ENCODE measurements around the gene OR2W1. TPM values are rescaled to one million over a fixed set of nuclear protein-coding genes. Genes with fewer than 3 reads are reported as not detected.

OR2W1 gene
- total RNA-seq, 2 experiments from 2014 or later, result not detected

DNA sequence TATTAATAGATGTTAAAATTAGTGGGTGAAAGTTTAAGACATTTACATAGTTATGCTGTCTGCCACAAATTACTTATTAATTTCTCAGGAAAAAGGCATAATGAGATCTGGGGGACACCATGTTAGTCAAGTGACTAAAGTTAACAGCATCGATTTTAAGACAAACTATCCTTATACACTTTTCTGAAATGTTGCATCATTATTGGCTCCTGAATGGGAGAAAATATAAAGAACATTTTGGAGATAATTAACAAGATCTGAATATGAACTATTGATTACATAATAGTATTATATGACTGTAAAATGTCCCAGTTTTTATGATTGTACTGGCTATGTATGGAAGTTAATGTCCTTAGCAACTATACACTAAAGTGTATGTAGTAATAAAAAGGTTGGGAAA is 34.2 kb upstream of the OR2W1 start:
- Mint-ChIP-seq H3K27ac (no peak overlapping the region), H3K4me1 (ENCODE audit: low read depth) (no peaks in the 10 kb centered on the region), H3K4me3 (no peak overlapping the region), H3K9me3 (no peaks in the 10 kb centered on the region), H3K27me3 (peaks cover 5% of the 10 kb centered on the region), H3K36me3 (ENCODE audit: low read depth) (no peaks in the 10 kb centered on the region)
- DNase-seq (no peak), ATAC-seq (no peak)
- TF ChIP-seq, protein P1, sequence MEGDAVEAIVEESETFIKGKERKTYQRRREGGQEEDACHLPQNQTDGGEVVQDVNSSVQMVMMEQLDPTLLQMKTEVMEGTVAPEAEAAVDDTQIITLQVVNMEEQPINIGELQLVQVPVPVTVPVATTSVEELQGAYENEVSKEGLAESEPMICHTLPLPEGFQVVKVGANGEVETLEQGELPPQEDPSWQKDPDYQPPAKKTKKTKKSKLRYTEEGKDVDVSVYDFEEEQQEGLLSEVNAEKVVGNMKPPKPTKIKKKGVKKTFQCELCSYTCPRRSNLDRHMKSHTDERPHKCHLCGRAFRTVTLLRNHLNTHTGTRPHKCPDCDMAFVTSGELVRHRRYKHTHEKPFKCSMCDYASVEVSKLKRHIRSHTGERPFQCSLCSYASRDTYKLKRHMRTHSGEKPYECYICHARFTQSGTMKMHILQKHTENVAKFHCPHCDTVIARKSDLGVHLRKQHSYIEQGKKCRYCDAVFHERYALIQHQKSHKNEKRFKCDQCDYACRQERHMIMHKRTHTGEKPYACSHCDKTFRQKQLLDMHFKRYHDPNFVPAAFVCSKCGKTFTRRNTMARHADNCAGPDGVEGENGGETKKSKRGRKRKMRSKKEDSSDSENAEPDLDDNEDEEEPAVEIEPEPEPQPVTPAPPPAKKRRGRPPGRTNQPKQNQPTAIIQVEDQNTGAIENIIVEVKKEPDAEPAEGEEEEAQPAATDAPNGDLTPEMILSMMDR (IDR thresholded peaks at IDR 0.05), result no peak
- CTCF ChIA-PET, result no interaction called here
- intact Hi-C loops (cut with micrococcal nuclease), result no loop called here
- POLR2A ChIA-PET, result no interaction called here

DNA sequence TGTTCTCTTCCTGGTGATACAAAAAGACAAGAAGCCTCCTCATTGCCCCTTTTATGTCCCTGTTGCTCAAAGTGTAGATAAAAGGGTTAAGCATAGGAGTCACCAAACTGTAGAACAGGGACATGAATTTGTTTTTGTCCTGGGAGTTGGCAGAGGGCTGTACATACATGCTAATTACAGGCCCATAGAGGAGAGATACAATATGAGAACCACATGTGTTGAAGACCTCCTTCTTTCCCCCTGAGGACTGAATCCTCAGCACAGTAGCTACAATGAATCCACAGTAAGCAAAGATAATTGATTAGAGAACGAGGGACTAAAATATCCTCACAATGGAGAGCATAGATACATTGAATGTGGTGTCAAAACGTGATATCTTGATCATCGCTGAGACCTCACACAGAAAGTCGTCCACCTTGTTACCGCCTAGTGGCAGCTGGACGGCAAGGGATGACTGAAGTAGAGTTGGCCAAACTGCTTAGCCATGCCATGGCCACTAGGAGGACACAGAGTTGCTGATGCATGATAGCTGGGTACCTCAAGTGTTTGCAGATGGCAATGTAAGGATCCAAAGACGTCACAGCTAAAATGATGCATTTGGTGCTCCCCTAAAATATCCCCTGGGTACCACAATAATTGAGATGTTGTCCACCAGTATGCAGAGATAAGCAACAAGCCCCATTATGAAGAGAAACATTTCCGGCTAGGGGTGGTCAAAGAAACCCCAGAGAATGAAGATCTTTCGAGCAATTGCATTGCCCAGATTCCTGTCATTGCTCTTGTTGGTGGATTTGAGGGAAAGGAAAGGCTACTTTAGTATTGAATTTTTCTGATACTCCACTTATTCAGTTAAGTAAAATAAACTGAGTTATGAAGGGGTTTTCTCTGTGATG is 27.1 kb upstream of the OR2W1 start:
- H3K27me3 Mint-ChIP-seq, result peaks cover 35% of the 10 kb centered on the region
- POLR2A ChIA-PET, result no interaction called here
- no peak for ATAC-seq
- TF ChIP-seq, protein P1 (IDR thresholded peaks at IDR 0.05), result peak; percentile 50
- no peak overlapping the region for H3K27ac Mint-ChIP-seq
- DNase-seq, result peak; percentile 25
- CTCF ChIA-PET, result interaction anchor here (0.8 to 1.6 kb wide), 2 partner anchors 38 to 41 kb away, joined by 3 read pairs; no protein-coding TSS in a partner anchor
- H3K36me3 Mint-ChIP-seq (ENCODE audit: low read depth), result no peaks in the 10 kb centered on the region
- peaks cover 3% of the 10 kb centered on the region for H3K9me3 Mint-ChIP-seq
- intact Hi-C loops (cut with micrococcal nuclease), result no loop called here
- H3K4me1 Mint-ChIP-seq (ENCODE audit: low read depth), result no peaks in the 10 kb centered on the region
- no peak overlapping the region for H3K4me3 Mint-ChIP-seq

DNA sequence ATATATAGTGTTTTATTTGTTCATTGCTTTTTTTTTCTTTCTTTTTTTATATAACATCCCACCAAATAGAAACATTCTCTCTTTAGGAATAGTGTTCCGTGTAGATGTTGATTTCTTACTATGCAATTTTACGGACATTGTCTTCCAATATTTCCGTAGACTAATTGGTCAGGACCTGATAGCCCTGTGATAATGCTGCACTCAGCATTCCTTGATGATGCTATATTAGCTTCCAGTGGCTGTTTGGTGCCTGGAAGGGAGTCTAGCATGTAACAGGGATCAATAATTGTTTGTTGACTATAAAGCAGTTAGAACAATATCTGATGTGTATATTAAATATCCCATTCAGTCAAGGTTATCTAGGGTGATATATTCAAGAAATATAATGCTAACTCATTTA is 6.7 kb upstream of the OR2W1 start:
- no peak overlapping the region for H3K27ac Mint-ChIP-seq
- CTCF ChIA-PET, result no interaction called here
- POLR2A ChIA-PET, result no interaction called here
- TF ChIP-seq, protein P1 (IDR thresholded peaks at IDR 0.05), result no peak
- no peaks in the 10 kb centered on the region for H3K36me3 Mint-ChIP-seq (ENCODE audit: low read depth)
- H3K4me3 Mint-ChIP-seq, result no peak overlapping the region
- peaks cover 23% of the 10 kb centered on the region for H3K27me3 Mint-ChIP-seq
- intact Hi-C loops (cut with micrococcal nuclease), result no loop called here
- ATAC-seq (no peak), DNase-seq (no peak)
- no peaks in the 10 kb centered on the region for H3K4me1 Mint-ChIP-seq (ENCODE audit: low read depth)
- no peaks in the 10 kb centered on the region for H3K9me3 Mint-ChIP-seq

DNA sequence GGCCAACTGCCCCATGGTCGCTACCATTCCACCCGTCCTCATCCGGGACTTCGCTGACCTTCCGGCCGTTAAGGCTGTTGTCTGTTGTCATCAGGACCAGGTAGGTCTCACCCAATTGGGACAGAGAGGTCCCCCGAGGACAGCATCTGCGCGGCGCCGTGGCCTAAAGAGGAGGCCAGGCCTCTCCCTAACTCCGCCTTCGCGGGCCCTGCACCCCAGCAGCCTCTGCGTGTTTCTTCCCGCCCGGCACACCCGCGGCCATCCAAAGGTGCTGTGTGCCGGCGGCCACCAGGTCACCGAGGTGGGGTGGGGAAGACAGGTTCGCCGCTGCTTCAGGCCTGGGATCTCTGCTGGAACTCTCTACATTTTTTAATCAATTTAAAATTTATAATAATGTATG is 9.0 kb downstream of the OR2W1 start:
- CTCF ChIA-PET, result no interaction called here
- H3K9me3 Mint-ChIP-seq, result no peaks in the 10 kb centered on the region
- H3K4me1 Mint-ChIP-seq (ENCODE audit: low read depth), result no peaks in the 10 kb centered on the region
- TF ChIP-seq, protein P1 (IDR thresholded peaks at IDR 0.05), result no peak
- no peaks in the 10 kb centered on the region for H3K36me3 Mint-ChIP-seq (ENCODE audit: low read depth)
- intact Hi-C loops (cut with micrococcal nuclease), result no loop called here
- H3K27me3 Mint-ChIP-seq, result peaks cover 33% of the 10 kb centered on the region
- H3K27ac Mint-ChIP-seq, result no peak overlapping the region
- ATAC-seq, result no peak
- H3K4me3 Mint-ChIP-seq, result no peak overlapping the region
- no peak for DNase-seq
- POLR2A ChIA-PET, result no interaction called here

DNA sequence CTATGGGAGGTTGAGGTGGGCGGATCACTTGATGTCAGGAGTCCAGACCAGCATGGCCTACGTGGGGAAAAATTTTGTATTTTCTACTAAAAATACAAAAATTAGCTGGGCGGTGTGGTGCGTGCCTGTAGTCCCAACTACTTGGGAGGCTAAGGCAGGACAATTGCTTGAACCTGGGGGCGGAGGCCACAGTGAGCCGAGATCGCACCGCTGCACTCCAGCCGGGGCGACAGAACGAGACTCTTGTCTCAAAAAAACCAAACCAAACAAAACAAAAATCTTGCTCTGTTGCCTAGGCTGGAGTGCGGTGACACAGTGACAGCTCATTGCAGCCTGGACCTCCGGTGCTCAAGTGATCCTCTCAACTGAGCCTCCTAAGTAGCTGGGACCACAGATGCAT is 16.2 kb downstream of the OR2W1 start:
- POLR2A ChIA-PET, result no interaction called here
- DNase-seq (no peak), ATAC-seq (no peak)
- Mint-ChIP-seq H3K9me3 (no peaks in the 10 kb centered on the region), H3K27ac (no peak overlapping the region), H3K36me3 (ENCODE audit: low read depth) (no peaks in the 10 kb centered on the region), H3K27me3 (peaks cover 49% of the 10 kb centered on the region), H3K4me3 (no peak overlapping the region), H3K4me1 (ENCODE audit: low read depth) (no peaks in the 10 kb centered on the region)
- CTCF ChIA-PET, result no interaction called here
- TF ChIP-seq, protein P1 (IDR thresholded peaks at IDR 0.05), result no peak
- intact Hi-C loops (cut with micrococcal nuclease), result no loop called here
